DND-41 (cell line): ENCODE data around the gene MYLK3.

ENCODE experiments used
- EZH2 ChIP-seq: IDR thresholded peaks from 3 replicates; pipeline ENCODE4 v1.6.1; 2012; ENCODE audit warnings: borderline replicate concordance, low read depth, mild to moderate bottlenecking, moderate library complexity, low read length, inconsistent platforms; ENCODE audit not compliant: severe bottlenecking
- TF ChIP-seq, protein P1 (sequence below): IDR thresholded peaks from 2 replicates; pipeline ENCODE4 v1.5.1; 2012; ENCODE audit warnings: borderline replicate concordance, low read length, moderate library complexity, mild to moderate bottlenecking; ENCODE audit not compliant: poor library complexity, severe bottlenecking; ENCODE audit errors: extremely low read depth

DNA sequence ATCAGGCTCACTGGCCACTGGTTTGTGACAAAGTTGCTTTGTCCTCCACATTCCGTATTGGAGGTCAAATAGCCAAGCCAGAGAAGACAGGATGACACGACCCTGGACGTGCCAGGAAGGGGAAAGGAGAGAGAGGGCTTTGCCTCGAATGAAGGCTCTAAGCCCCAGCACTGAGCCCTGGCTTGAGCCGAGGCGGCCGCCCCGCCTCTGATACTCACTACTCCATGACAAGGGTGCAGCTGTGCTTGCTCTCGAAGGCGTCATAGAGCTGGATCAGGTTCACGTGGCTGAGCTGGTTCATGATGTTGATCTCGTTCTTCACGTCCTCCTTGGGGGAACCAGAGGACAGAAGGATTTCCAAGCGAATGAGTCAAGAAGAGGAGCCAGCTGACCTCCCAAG is 19.3 kb downstream of the MYLK3 start:
- TF ChIP-seq, protein P1, sequence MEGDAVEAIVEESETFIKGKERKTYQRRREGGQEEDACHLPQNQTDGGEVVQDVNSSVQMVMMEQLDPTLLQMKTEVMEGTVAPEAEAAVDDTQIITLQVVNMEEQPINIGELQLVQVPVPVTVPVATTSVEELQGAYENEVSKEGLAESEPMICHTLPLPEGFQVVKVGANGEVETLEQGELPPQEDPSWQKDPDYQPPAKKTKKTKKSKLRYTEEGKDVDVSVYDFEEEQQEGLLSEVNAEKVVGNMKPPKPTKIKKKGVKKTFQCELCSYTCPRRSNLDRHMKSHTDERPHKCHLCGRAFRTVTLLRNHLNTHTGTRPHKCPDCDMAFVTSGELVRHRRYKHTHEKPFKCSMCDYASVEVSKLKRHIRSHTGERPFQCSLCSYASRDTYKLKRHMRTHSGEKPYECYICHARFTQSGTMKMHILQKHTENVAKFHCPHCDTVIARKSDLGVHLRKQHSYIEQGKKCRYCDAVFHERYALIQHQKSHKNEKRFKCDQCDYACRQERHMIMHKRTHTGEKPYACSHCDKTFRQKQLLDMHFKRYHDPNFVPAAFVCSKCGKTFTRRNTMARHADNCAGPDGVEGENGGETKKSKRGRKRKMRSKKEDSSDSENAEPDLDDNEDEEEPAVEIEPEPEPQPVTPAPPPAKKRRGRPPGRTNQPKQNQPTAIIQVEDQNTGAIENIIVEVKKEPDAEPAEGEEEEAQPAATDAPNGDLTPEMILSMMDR: no peak
- TF ChIP-seq EZH2: no peak
